Fibroblast of villous mesenchyme (primary cell): ENCODE measurements around the gene MYBPH. TPM values are rescaled to one million over a fixed set of nuclear protein-coding genes. Genes with fewer than 3 reads are reported as not detected.

ENCODE experiments used
- DNase-seq: peaks from one replicate; pipeline ENCODE4 v3.0.0-alpha.2; 2010; ENCODE audit warnings: low read depth
- H3K4me3 ChIP-seq: 2 replicates; pipeline ENCODE4 v1.5.1; 2011; ENCODE audit warnings: low read depth, mild to moderate bottlenecking, low read length
- total RNA-seq: library from RNA; depleted of rRNA; stranded (reverse); fragments of >200 nt; gene quantifications from 2 replicates; pipeline ENCODE4 v1.2.3, GENCODE V29; 2012
- TF ChIP-seq, protein P1 (sequence below): IDR thresholded peaks from 2 replicates; pipeline ENCODE4 v1.5.1; 2012; ENCODE audit warnings: low read depth, mild to moderate bottlenecking, low read length; ENCODE audit not compliant: insufficient read depth

MYBPH gene
- total RNA-seq, 1 donor = 0.43 TPM

DNA sequence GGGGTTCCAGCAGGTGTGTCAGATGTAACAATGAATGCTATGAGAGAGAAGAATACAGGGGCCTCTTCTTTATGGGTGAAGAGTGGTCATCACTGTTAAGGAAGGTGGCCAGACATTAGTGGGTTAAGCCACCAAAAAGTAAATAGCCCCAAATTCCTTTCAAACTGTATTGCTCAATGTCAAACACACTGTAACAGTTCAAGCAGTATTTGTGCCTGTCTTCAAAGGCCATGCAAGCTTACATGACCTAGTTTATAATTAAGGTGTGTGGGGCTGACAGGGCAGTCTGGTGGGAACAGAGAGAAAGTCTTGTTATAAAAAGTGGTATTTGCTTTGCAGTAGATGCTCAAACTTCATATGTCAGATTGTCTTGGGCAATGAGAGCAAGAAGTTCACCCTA, 35.4 kb upstream of the MYBPH start:
- DNase-seq = no peak
- TF ChIP-seq, protein P1, sequence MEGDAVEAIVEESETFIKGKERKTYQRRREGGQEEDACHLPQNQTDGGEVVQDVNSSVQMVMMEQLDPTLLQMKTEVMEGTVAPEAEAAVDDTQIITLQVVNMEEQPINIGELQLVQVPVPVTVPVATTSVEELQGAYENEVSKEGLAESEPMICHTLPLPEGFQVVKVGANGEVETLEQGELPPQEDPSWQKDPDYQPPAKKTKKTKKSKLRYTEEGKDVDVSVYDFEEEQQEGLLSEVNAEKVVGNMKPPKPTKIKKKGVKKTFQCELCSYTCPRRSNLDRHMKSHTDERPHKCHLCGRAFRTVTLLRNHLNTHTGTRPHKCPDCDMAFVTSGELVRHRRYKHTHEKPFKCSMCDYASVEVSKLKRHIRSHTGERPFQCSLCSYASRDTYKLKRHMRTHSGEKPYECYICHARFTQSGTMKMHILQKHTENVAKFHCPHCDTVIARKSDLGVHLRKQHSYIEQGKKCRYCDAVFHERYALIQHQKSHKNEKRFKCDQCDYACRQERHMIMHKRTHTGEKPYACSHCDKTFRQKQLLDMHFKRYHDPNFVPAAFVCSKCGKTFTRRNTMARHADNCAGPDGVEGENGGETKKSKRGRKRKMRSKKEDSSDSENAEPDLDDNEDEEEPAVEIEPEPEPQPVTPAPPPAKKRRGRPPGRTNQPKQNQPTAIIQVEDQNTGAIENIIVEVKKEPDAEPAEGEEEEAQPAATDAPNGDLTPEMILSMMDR = no peak
- no peak overlapping the region for H3K4me3 ChIP-seq

DNA sequence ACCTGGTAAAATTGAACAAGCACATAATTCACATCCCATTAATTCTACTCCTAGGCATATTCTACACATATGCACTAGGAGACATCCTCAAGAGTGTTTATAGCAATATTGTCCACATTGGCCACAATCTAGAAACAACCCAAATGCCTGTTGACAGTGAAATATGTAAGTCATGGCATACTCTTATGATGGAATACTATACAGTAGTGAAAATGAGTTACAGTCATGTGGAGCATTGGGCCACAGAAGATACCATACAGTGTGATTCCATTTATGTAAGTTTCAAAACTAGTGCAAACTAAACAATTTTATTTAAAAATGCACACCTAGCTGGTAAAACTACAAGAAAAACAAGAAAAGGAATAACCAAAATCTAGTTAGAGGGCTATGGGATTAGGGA, 34.7 kb upstream of the MYBPH start:
- TF ChIP-seq, protein P1 = no peak
- no peak for DNase-seq
- no peak overlapping the region for H3K4me3 ChIP-seq

GRCh38 chr1:203208181-203208580, 32.6 kb upstream of the MYBPH start:
- TF ChIP-seq, protein P1 = no peak
- no peak for DNase-seq

DNA sequence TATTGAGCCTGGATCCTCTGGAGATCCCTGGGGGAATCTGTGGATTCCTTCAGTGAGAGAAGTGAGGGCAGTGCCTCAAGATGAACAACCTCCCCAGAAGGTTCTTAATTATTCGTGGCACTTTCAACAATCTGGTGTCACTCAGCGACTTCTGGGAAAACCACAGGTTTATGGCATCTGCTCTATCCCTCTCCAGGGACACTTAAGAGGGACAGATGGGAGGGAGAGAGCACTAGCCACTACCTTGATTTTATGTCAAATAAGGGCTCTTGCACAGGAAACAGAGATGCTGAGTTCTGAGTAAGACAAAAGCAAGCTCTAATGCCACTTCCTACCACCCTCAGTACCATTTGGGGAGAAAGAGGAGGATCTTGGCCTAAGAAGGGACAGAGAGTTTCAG, 32.1 kb upstream of the MYBPH start:
- TF ChIP-seq, protein P1 = no peak
- DNase-seq = no peak
- H3K4me3 ChIP-seq = no peak overlapping the region

More at GRCh38 chr1:203208181-203208580, 32.6 kb upstream of the MYBPH start:
- no peak overlapping the region for H3K4me3 ChIP-seq

- no peak for DNase-seq
- H3K4me3 ChIP-seq = no peak overlapping the region
- TF ChIP-seq, protein P1 = no peak
These were observed 30.6 kb upstream of the MYBPH start for GRCh38 chr1:203206129-203206687.

GRCh38 chr1:203204756-203205155, 29.1 kb upstream of the MYBPH start:
- TF ChIP-seq, protein P1 = no peak
- peak; percentile 88 for DNase-seq
- no peak overlapping the region for H3K4me3 ChIP-seq
